22Rv1 (cell line): ENCODE measurements around the gene SHTN1.

Experiments used
- ZFX ChIP-seq: fragments of 450-650 bp; IDR thresholded peaks from 2 replicates; pipeline ENCODE4 v1.6.1; 2017; ENCODE audit warnings: antibody characterized with exemption, borderline replicate concordance
- TF ChIP-seq, protein P1 (sequence below): fragments of 450-650 bp; IDR thresholded peaks from 2 replicates; pipeline ENCODE4 v1.5.1; 2017; ENCODE audit warnings: mild to moderate bottlenecking

DNA sequence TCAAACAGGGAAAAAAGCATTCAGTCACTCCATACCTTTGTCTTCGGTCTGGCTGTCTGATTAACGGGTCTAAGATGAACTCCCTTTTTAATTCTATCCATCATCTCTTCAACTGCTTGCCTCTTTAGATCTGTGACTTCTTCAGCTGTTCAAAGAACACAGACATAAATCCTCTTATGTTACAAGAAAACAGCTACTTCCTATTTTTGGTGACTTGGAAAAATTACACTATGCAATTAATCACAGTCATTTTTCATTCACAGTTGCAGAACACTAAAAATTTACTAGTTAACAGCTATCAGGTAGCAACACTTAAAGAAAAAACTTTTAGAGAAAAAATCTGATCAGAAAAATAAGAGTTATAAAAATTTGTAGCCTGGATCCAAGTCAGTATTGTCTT lies 89.6 kb downstream of the SHTN1 start:
- TF ChIP-seq, protein P1, sequence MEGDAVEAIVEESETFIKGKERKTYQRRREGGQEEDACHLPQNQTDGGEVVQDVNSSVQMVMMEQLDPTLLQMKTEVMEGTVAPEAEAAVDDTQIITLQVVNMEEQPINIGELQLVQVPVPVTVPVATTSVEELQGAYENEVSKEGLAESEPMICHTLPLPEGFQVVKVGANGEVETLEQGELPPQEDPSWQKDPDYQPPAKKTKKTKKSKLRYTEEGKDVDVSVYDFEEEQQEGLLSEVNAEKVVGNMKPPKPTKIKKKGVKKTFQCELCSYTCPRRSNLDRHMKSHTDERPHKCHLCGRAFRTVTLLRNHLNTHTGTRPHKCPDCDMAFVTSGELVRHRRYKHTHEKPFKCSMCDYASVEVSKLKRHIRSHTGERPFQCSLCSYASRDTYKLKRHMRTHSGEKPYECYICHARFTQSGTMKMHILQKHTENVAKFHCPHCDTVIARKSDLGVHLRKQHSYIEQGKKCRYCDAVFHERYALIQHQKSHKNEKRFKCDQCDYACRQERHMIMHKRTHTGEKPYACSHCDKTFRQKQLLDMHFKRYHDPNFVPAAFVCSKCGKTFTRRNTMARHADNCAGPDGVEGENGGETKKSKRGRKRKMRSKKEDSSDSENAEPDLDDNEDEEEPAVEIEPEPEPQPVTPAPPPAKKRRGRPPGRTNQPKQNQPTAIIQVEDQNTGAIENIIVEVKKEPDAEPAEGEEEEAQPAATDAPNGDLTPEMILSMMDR, result no peak
- no peak for TF ChIP-seq ZFX
